Body of pancreas (tissue), 4 donors: ENCODE results near the gene DLG3. TPM values are rescaled to one million over a fixed set of nuclear protein-coding genes. Genes with fewer than 3 reads are reported as not detected.

Experiments used
- ATAC-seq: fragments of 150-250 bp; one replicate; pipeline ENCODE4 v1.9.1; 2016
- DNase-seq, 4 donors: peaks; one replicate each; pipeline ENCODE4 v3.0.0-alpha.2; 2019
- H3K27ac ChIP-seq, 4 donors: fragments of 200-600 bp; sonication (generic); 1 replicate in 3 of 4; 2 replicates in 1 of 4; pipeline versions ENCODE4 v1.5.1 to v1.6.1; 2016 to 2019; ENCODE audit warnings: mild to moderate bottlenecking in 1 of 4, mixed read lengths in 1 of 4, moderate library complexity in 1 of 4
- H3K27me3 ChIP-seq, 2 donors: fragments of 200-600 bp; sonication (generic); one replicate each; pipeline ENCODE4 v1.6.0; 2016; ENCODE audit warnings: mild to moderate bottlenecking in 1 of 2
- H3K36me3 ChIP-seq, 2 donors: fragments of 200-600 bp; sonication (generic); replicated peaks in 1 of 2; 2 replicates each; pipeline ENCODE4 v1.5.1; 2016; ENCODE audit warnings: low read depth in 2 of 2; ENCODE audit not compliant: insufficient read depth in 1 of 2
- H3K4me1 ChIP-seq: fragments of 200-600 bp; sonication (generic); one replicate; pipeline ENCODE4 v1.6.0; 2016
- H3K4me3 ChIP-seq, 2 donors: fragments of 200-600 bp; sonication (generic); 1 replicate in 1 of 2; 2 replicates in 1 of 2; pipeline ENCODE4 v1.5.1; 2016 to 2019
- H3K9me3 ChIP-seq, 3 donors: fragments of 200-600 bp; sonication (generic); 1 replicate in 2 of 3; 2 replicates in 1 of 3; pipeline ENCODE4 v1.5.1; 2016
- POLR2A ChIP-seq, 3 donors: fragments of 450-650 bp; IDR thresholded peaks; one replicate each; pipeline ENCODE4 v1.6.1; 2016; ENCODE audit warnings: antibody characterized with exemption in 3 of 3, mild to moderate bottlenecking in 2 of 3
- WGBS, 2 donors: methylation state at CpG; one replicate each; pipeline ENCODE4 v1.1.5; 2017; 5-methylcytosine and 5-hydroxymethylcytosine counted together
- intact Hi-C: fragments of 100-400 bp; cut with DNase I; formaldehyde crosslinking; loops from one replicate; pipeline ENCODE4 v1.15.1; 2023
- total RNA-seq, 2 donors: library from RNA; depleted of rRNA; stranded (reverse); fragments of >200 nt; gene quantifications; one replicate each; pipeline ENCODE4 v1.1.0, GENCODE V29; 2016
- TF ChIP-seq, protein P1 (sequence below), 7 experiments: fragments of 450-650 bp in 4 of 7; fragments of 200-600 bp in 3 of 7; sonication (generic) in 3 of 7; IDR thresholded peaks; one replicate each; pipeline ENCODE4 v1.5.1; 2016 to 2019; ENCODE audit warnings: antibody characterized with exemption in 7 of 7

DLG3 gene
- total RNA-seq, 2 donors from 2014 or later = 26.0 to 26.7 TPM

DNA sequence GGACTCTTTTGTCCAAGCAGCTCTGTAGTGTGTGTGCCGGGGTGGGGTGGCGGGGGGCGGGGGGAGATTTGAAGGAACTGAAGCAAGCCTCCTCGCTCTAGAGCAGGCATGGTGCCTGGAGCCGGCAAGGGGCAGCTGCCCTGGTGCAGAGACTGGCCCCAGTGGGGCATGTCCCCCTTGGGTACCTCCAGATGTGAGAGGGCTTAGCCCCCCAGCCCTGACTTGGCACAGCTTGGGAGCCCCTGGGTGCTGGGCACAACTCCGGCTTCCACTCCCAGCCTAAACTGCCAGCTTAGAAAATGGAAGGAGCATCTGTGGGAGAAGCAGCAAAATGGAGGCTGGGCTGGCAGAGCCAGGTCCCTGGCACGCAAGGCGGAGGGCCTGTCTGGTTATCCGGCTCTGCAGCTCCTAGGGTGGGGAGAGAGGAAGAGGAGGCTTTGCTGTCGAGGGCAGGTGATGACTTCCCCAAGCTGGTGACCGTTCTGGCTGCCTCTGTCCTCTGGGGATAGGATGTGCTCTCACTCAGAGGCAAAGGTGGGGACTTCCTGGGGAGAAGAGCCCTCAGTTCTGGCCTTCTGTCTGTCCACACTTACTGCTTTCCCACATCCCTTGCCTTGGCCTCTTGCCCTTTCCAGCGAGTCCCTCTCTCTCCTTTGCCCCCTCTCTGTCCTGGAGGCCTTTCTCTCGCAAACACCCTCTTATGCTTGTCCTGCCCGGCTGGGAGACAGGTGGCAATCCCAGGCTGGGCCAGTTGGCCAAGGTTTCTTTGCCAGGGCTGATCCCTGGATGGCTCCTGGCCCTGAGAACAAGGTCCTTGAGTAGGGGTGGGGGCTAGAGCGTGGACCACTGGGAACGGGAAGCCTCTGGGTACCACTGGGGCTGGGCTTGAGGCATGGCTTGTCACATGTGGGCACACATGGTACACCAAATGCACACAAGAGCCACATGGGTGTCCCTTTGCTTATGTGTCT lies 2.0 kb downstream of the DLG3 start:
- intact Hi-C loops = no loop called here
- Histone ChIP-seq H3K27ac (no peak overlapping the region), H3K9me3 (no peaks in the 10 kb centered on the region), H3K4me3 (no peak overlapping the region), H3K36me3 (no peaks in the 10 kb centered on the region), H3K27me3 (no peaks in the 10 kb centered on the region), H3K4me1 (peaks cover 7% of the 10 kb centered on the region)
- no peak for ATAC-seq
- no peak for DNase-seq
- TF ChIP-seq, protein P1, sequence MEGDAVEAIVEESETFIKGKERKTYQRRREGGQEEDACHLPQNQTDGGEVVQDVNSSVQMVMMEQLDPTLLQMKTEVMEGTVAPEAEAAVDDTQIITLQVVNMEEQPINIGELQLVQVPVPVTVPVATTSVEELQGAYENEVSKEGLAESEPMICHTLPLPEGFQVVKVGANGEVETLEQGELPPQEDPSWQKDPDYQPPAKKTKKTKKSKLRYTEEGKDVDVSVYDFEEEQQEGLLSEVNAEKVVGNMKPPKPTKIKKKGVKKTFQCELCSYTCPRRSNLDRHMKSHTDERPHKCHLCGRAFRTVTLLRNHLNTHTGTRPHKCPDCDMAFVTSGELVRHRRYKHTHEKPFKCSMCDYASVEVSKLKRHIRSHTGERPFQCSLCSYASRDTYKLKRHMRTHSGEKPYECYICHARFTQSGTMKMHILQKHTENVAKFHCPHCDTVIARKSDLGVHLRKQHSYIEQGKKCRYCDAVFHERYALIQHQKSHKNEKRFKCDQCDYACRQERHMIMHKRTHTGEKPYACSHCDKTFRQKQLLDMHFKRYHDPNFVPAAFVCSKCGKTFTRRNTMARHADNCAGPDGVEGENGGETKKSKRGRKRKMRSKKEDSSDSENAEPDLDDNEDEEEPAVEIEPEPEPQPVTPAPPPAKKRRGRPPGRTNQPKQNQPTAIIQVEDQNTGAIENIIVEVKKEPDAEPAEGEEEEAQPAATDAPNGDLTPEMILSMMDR (IDR thresholded peaks at IDR 0.05) = no peak
- TF ChIP-seq POLR2A (IDR thresholded peaks at IDR 0.05) = no peak
- 79 to 86% methylated on average over 11 of the region's 16 CpGs for WGBS, 2 donors

DNA sequence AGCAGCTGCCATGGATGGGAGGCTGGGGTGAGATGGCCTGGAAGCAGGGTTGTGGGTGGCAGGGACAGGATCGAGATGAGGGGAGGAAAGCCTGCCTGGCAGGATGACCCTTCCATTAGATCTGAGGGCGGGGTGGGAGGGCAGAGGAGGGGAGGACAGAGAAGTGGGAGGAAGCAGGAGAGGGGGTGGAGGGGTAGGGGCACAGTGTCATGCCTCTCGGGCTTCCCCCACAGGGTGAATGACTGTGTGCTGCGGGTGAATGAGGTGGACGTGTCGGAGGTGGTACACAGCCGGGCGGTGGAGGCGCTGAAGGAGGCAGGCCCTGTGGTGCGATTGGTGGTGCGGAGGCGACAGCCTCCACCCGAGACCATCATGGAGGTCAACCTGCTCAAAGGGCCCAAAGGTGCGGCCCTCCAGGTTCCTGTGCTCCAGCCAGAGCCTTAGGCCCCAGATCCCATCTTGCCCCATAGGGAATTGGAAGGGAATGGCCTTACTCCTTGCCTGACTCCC lies 4.9 kb downstream of the DLG3 start:
- Histone ChIP-seq H3K27ac (no peak overlapping the region), H3K27me3 (no peaks in the 10 kb centered on the region), H3K4me1 (peaks cover 28% of the 10 kb centered on the region), H3K4me3 (no peak overlapping the region), H3K9me3 (no peaks in the 10 kb centered on the region), H3K36me3 (no peaks in the 10 kb centered on the region)
- DNase-seq (no peak), ATAC-seq (no peak)
- TF ChIP-seq, protein P1 (IDR thresholded peaks at IDR 0.05) = no peak
- no peak for TF ChIP-seq POLR2A (IDR thresholded peaks at IDR 0.05)
- intact Hi-C loops = no loop called here
- WGBS, 2 donors = 92 to 98% methylated on average over 7 to 11 of the region's 14 CpGs

DNA sequence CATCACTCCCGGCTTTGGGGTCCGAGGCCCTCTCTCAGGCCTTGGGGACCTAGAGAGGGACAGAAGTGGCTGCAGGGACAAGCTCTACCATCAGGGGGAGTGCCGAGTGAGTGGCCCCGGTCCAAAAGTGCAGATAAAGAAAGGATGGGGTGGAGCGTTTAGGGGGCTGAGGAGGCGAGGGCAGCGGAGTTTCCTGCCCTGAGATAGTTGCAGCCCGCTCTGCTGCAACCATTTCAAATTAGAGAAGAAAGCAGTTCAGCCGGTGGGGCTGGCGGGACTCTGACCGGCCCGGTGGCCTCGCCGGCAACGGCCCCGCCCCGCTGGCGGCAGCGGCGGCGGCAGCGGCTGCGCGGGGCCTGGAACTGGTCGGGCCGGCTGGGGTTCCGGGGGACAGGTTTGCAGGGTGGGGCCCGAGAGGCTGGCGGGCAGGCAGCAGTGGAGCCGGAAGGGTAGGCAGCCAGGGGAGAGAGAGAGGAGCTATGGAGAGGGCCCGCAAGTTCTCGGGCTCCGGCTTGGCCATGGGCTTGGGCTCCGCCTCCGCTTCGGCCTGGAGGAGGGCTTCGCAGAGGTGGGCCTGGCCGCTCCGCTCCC lies 7.6 kb downstream of the DLG3 start:
- ATAC-seq (peak; percentile 23), DNase-seq (peak; percentile 47 to 70 (median 66))
- Histone ChIP-seq H3K36me3 (no peaks in the 10 kb centered on the region), H3K4me3 (peak overlapping the region; percentile 1 to 31), H3K27ac (peak overlapping the region; percentile 35 to 96 (median 83)), H3K9me3 (no peaks in the 10 kb centered on the region), H3K27me3 (no peaks in the 10 kb centered on the region), H3K4me1 (peaks cover 23% of the 10 kb centered on the region)
- TF ChIP-seq POLR2A (IDR thresholded peaks at IDR 0.05) = peak in 2 of 3 donors; percentile 35
- TF ChIP-seq, protein P1 (IDR thresholded peaks at IDR 0.05) = peak; percentile 39 to 73 (median 62)
- WGBS, 2 donors = 0 to 1% methylated on average over 6 to 25 of the region's 39 CpGs
- intact Hi-C loops = loop anchor here (10.0 kb wide), 1 partner anchor 103 kb away; no protein-coding TSS in a partner anchor

DNA sequence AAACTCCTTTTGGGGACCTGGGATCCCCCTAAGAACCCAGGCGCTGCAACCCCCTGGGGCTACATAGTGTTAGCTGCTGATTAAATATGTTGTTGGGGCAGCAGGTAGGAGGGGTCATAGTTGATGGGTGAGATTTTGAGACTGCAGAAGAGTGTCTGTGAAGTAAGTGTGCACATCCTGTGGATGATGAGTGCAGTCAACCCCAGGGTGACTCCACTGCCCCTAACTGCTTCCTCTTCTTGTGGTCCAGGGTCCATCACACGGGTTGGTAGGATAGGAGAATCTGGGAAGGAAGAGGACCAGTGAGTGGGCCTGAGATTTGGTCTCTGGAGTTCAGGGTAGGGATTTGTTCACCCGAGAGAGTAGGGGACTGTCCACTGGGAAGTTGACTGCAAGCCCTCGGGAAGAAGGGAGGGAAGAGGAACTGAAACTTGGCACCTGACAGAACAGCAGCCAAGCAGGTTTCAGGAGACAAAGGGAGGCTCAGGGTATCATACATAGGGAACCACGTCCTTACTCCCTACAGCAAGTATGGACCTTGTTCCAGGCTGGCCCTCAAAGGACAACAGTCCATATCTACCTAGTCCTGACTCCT lies 8.5 kb downstream of the DLG3 start:
- ATAC-seq = no peak
- 40 to 43% methylated on average over 1 to 5 of the region's 5 CpGs for WGBS, 2 donors
- H3K27ac ChIP-seq = peak overlapping the region in 3 of 4 donors; percentile 70 to 96 (median 96)

More for the DNA sequence above, 8.5 kb downstream of the DLG3 start:
- Histone ChIP-seq H3K9me3 (no peaks in the 10 kb centered on the region), H3K36me3 (no peaks in the 10 kb centered on the region), H3K4me1 (peaks cover 23% of the 10 kb centered on the region), H3K4me3 (no peak overlapping the region), H3K27me3 (no peaks in the 10 kb centered on the region)
- DNase-seq = no peak
- TF ChIP-seq, protein P1 (IDR thresholded peaks at IDR 0.05) = no peak
- no peak for TF ChIP-seq POLR2A (IDR thresholded peaks at IDR 0.05)
- intact Hi-C loops = loop anchor here (10.0 kb wide), 1 partner anchor 102 kb away; no protein-coding TSS in a partner anchor
